Skin epidermis (tissue), 12 donors: ENCODE data around the gene UBQLN1.
"Not testable (repeated sequence)": the region's sequence is repeated elsewhere in the genome, so short reads cannot be mapped to it uniquely, and the experiment has no call there.

Source experiments
- H3K27ac ChIP-seq, 21 experiments: fragments of 200-600 bp; sonication (generic) in 11 of 21; one replicate each; pipeline ENCODE4 v1.5.0; 2020; ENCODE audit warnings: mild to moderate bottlenecking in 3 of 21, inconsistent platforms in 2 of 21, moderate library complexity in 2 of 21
- H3K4me3 ChIP-seq, 7 experiments: fragments of 200-600 bp; sonication (generic) in 2 of 7; one replicate each; pipeline ENCODE4 v1.5.0; 2020; ENCODE audit warnings: inconsistent platforms in 2 of 7, mild to moderate bottlenecking in 2 of 7, moderate library complexity in 1 of 7

Gene UBQLN1

GRCh38 chr9:83707768-83708514 lies at the start of gene UBQLN1:
Gene UBQLN1 (minus strand): TSS chr9:83707958. CDS start chr9:83707679, 279 bp downstream.
- H3K27ac ChIP-seq = peak within 1 kb of the TSS; percentile 79 to 99 (median 97)
- H3K4me3 ChIP-seq = peak within 1 kb of the TSS; percentile 72 to 94 (median 91)

GRCh38 chr9:83754383-83754977 lies 46.7 kb upstream of the UBQLN1 start:
- Histone ChIP-seq H3K4me3 (no peak overlapping the region), H3K27ac (no peak overlapping the region)

- no peak overlapping the region for H3K27ac ChIP-seq
Measured at GRCh38 chr9:83749706-83750105, 41.9 kb upstream of the UBQLN1 start.

GRCh38 chr9:83744206-83744605 lies 36.4 kb upstream of the UBQLN1 start:
- H3K27ac ChIP-seq = no peak overlapping the region
- no peak overlapping the region for H3K4me3 ChIP-seq

More at GRCh38 chr9:83749706-83750105, 41.9 kb upstream of the UBQLN1 start:
- no peak overlapping the region for H3K4me3 ChIP-seq

GRCh38 chr9:83733739-83734138 lies 26.0 kb upstream of the UBQLN1 start:
- Histone ChIP-seq H3K4me3 (no peak overlapping the region), H3K27ac (no peak overlapping the region)

- H3K4me3 ChIP-seq, H3K27ac ChIP-seq: not testable (repeated sequence)
Measured at GRCh38 chr9:83728591-83729368, 21.0 kb upstream of the UBQLN1 start.

- H3K4me3 ChIP-seq = no peak overlapping the region
- no peak overlapping the region for H3K27ac ChIP-seq
Measured at GRCh38 chr9:83724436-83724835, 16.7 kb upstream of the UBQLN1 start.

GRCh38 chr9:83722726-83723495 lies 15.2 kb upstream of the UBQLN1 start:
- H3K4me3 ChIP-seq = no peak overlapping the region
- H3K27ac ChIP-seq = no peak overlapping the region

GRCh38 chr9:83721509-83721908 lies 13.8 kb upstream of the UBQLN1 start:
- H3K27ac ChIP-seq = no peak overlapping the region
- H3K4me3 ChIP-seq = no peak overlapping the region

GRCh38 chr9:83715794-83716193 lies 8.0 kb upstream of the UBQLN1 start:
- Histone ChIP-seq H3K4me3 (no peak overlapping the region), H3K27ac (no peak overlapping the region)

- no peak overlapping the region for H3K27ac ChIP-seq
- H3K4me3 ChIP-seq = no peak overlapping the region
Measured at GRCh38 chr9:83715221-83715620, 7.5 kb upstream of the UBQLN1 start.

- Histone ChIP-seq H3K27ac (no peak overlapping the region), H3K4me3 (no peak overlapping the region)
Measured at GRCh38 chr9:83714329-83714728, 6.6 kb upstream of the UBQLN1 start.

- Histone ChIP-seq H3K4me3 (peak overlapping the region; percentile 72 to 94 (median 91)), H3K27ac (peak overlapping the region; percentile 79 to 99 (median 97))
Measured at GRCh38 chr9:83708515-83709158, 879 bp upstream of the UBQLN1 start.

- Histone ChIP-seq H3K27ac (peak overlapping the region; percentile 79 to 99 (median 97)), H3K4me3 (peak overlapping the region; percentile 72 to 94 (median 91))
Measured at GRCh38 chr9:83707518-83707767, 315 bp downstream of the UBQLN1 start.

GRCh38 chr9:83706676-83707517 lies 861 bp downstream of the UBQLN1 start:
- Histone ChIP-seq H3K27ac (peak overlapping the region; percentile 79 to 99 (median 97)), H3K4me3 (peak overlapping the region; percentile 72 to 94 (median 91))

GRCh38 chr9:83705219-83705651 lies 2.5 kb downstream of the UBQLN1 start:
- H3K27ac ChIP-seq, H3K4me3 ChIP-seq: not testable (repeated sequence)

GRCh38 chr9:83701769-83702168 lies 6.0 kb downstream of the UBQLN1 start:
- peak overlapping the region in 1 of 21 experiments; percentile 31 for H3K27ac ChIP-seq
- no peak overlapping the region for H3K4me3 ChIP-seq

GRCh38 chr9:83701286-83701685 lies 6.5 kb downstream of the UBQLN1 start:
- no peak overlapping the region for H3K4me3 ChIP-seq

GRCh38 chr9:83699615-83700014 lies 8.1 kb downstream of the UBQLN1 start:
- no peak overlapping the region for H3K4me3 ChIP-seq
- no peak overlapping the region for H3K27ac ChIP-seq

More at GRCh38 chr9:83701286-83701685, 6.5 kb downstream of the UBQLN1 start:
- H3K27ac ChIP-seq = peak overlapping the region in 1 of 21 experiments; percentile 31
